ENCODE measurements around the gene PSME3IP1. TPM values are rescaled to one million over a fixed set of nuclear protein-coding genes. Genes with fewer than 3 reads are reported as not detected.
A peak's percentile ranks its signal among the peaks of the same experiment; 100 is the strongest.

Gene PSME3IP1
- total RNA-seq, 1 donor from 2014 or later: 51.3 TPM

- Mint-ChIP-seq H3K36me3 (ENCODE audit: low read depth) (peaks cover 6% of the 10 kb centered on the region), H3K27ac (ENCODE audit: unreplicated experiment) (peak overlapping the region; percentile 91), H3K4me3 (ENCODE audit: unreplicated experiment) (no peak overlapping the region), H3K4me1 (ENCODE audit: low read depth) (peaks cover 39% of the 10 kb centered on the region), H3K27me3 (ENCODE audit: low read depth) (no peaks in the 10 kb centered on the region), H3K9me3 (ENCODE audit: low read depth) (no peaks in the 10 kb centered on the region)
- no peak for TF ChIP-seq CTCF (IDR thresholded peaks at IDR 0.05)
- DNase-seq (ENCODE audit: low spot score): no peak
These were observed 70.2 kb downstream of the PSME3IP1 start for GRCh38 chr16:57115514-57116182.

- no peaks in the 10 kb centered on the region for H3K9me3 Mint-ChIP-seq (ENCODE audit: low read depth)
- peak overlapping the region; percentile 41 for H3K27ac Mint-ChIP-seq (ENCODE audit: unreplicated experiment)
- H3K4me3 Mint-ChIP-seq (ENCODE audit: unreplicated experiment): no peak overlapping the region
- no peak for TF ChIP-seq CTCF (IDR thresholded peaks at IDR 0.05)
- no peak for DNase-seq (ENCODE audit: low spot score)
- peaks cover 39% of the 10 kb centered on the region for H3K4me1 Mint-ChIP-seq (ENCODE audit: low read depth)
- H3K36me3 Mint-ChIP-seq (ENCODE audit: low read depth): peaks cover 6% of the 10 kb centered on the region
- no peaks in the 10 kb centered on the region for H3K27me3 Mint-ChIP-seq (ENCODE audit: low read depth)
These were observed 70.7 kb downstream of the PSME3IP1 start for GRCh38 chr16:57115168-57115513.

- no peak for TF ChIP-seq CTCF (IDR thresholded peaks at IDR 0.05)
- Mint-ChIP-seq H3K27me3 (ENCODE audit: low read depth) (no peaks in the 10 kb centered on the region), H3K36me3 (ENCODE audit: low read depth) (peaks cover 6% of the 10 kb centered on the region), H3K4me3 (ENCODE audit: unreplicated experiment) (no peak overlapping the region), H3K4me1 (ENCODE audit: low read depth) (peaks cover 39% of the 10 kb centered on the region), H3K27ac (ENCODE audit: unreplicated experiment) (no peak overlapping the region), H3K9me3 (ENCODE audit: low read depth) (no peaks in the 10 kb centered on the region)
- DNase-seq (ENCODE audit: low spot score): no peak
These were observed 72.2 kb downstream of the PSME3IP1 start for GRCh38 chr16:57113664-57114063.

DNA sequence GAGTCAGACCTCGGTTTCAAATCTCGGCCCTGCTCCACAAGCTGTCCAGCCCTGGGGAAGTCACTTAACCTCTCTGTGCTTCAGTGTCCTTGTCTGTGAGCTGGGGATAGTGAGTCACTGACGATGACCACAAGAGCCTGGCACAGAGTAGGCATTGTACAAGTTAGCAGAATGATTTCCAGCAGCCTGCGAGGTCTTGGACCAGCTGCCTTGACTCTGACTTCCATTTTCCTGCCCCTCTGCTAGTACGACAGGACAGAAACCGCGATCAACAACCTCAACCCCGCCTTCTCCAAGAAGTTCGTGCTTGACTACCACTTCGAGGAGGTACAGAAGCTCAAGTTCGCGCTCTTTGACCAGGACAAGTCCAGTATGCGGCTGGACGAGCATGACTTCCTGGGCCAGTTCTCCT lies 72.8 kb downstream of the PSME3IP1 start:
- H3K27me3 Mint-ChIP-seq (ENCODE audit: low read depth): no peaks in the 10 kb centered on the region
- peak overlapping the region; percentile 82 for H3K27ac Mint-ChIP-seq (ENCODE audit: unreplicated experiment)
- H3K4me1 Mint-ChIP-seq (ENCODE audit: low read depth): peaks cover 39% of the 10 kb centered on the region
- TF ChIP-seq CTCF (IDR thresholded peaks at IDR 0.05): no peak
- peaks cover 6% of the 10 kb centered on the region for H3K36me3 Mint-ChIP-seq (ENCODE audit: low read depth)
- H3K4me3 Mint-ChIP-seq (ENCODE audit: unreplicated experiment): no peak overlapping the region
- DNase-seq (ENCODE audit: low spot score): no peak
- H3K9me3 Mint-ChIP-seq (ENCODE audit: low read depth): no peaks in the 10 kb centered on the region

- Mint-ChIP-seq H3K36me3 (ENCODE audit: low read depth) (peaks cover 1% of the 10 kb centered on the region), H3K27ac (ENCODE audit: unreplicated experiment) (peak overlapping the region; percentile 82), H3K4me1 (ENCODE audit: low read depth) (peaks cover 36% of the 10 kb centered on the region), H3K9me3 (ENCODE audit: low read depth) (no peaks in the 10 kb centered on the region), H3K27me3 (ENCODE audit: low read depth) (no peaks in the 10 kb centered on the region), H3K4me3 (ENCODE audit: unreplicated experiment) (no peak overlapping the region)
- TF ChIP-seq CTCF (IDR thresholded peaks at IDR 0.05): no peak
- no peak for DNase-seq (ENCODE audit: low spot score)
These were observed 73.3 kb downstream of the PSME3IP1 start for GRCh38 chr16:57112403-57113041.

Measured in chondrocyte (in vitro differentiated cells).